Psoas muscle (tissue), 8 donors: Measurements from ENCODE around the gene TMEM248. TPM values are rescaled to one million over a fixed set of nuclear protein-coding genes. Genes with fewer than 3 reads are reported as not detected.

Source experiments
- ATAC-seq, 4 donors: fragments of 200-7000 bp; cut with Tn5 transposase; one replicate each; pipeline ENCODE4 v1.9.1; 2020; ENCODE audit warnings: moderate library complexity in 3 of 4, mild to moderate bottlenecking in 2 of 4
- DNase-seq, 2 donors: peaks; one replicate each; pipeline ENCODE4 v3.0.0-alpha.2; 2020
- H3K27ac ChIP-seq: fragments of 200-600 bp; one replicate; pipeline ENCODE4 v1.8.0; 2022
- H3K27me3 ChIP-seq, 3 donors: fragments of 200-600 bp in 1 of 3; one replicate each; pipeline versions ENCODE4 v1.6.1 to v1.8.0; 2013 to 2022; ENCODE audit warnings: low read length in 2 of 3, mild to moderate bottlenecking in 2 of 3, moderate library complexity in 1 of 3; ENCODE audit not compliant: insufficient read depth in 3 of 3
- H3K36me3 ChIP-seq, 2 donors: fragments of 200-600 bp in 1 of 2; one replicate each; pipeline versions ENCODE4 v1.6.1 to v1.8.0; 2013 to 2022; ENCODE audit warnings: low read depth in 1 of 2, mild to moderate bottlenecking in 1 of 2, moderate library complexity in 1 of 2; ENCODE audit not compliant: insufficient read depth in 1 of 2
- H3K4me1 ChIP-seq: fragments of 200-600 bp; one replicate; pipeline ENCODE4 v1.8.0; 2022
- H3K4me3 ChIP-seq: fragments of 200-600 bp; one replicate; pipeline ENCODE4 v1.8.0; 2022; ENCODE audit warnings: mild to moderate bottlenecking
- H3K9me3 ChIP-seq: fragments of 200-600 bp; one replicate; pipeline ENCODE4 v1.8.0; 2022
- WGBS, 3 donors: extraction: QIAGEN DNeasy Blood & Tissue Kit; methylation state at CpG; one replicate each; pipeline versions ENCODE4 v1.1.6 to v1.1.7; 2013; 5-methylcytosine and 5-hydroxymethylcytosine counted together
- intact Hi-C, 2 donors: fragments of 100-400 bp; cut with DNase I; formaldehyde crosslinking; loops; one replicate each; pipeline versions ENCODE4 v1.11.0 to v1.14.2; 2022
- polyA plus RNA-seq, 3 donors: library from polyadenylated mRNA; stranded (reverse); fragments of 200-250 nt; gene quantifications; one replicate each; pipeline ENCODE4 v1.2.3, GENCODE V29; 2013
- total RNA-seq, 4 donors: library from RNA; stranded (reverse); fragmentation: NEBNext Ultra II Directional in 2 of 4; extraction: Animal tissue kit (Norgen Biotek cat#: 25700) in 2 of 4; gene quantifications; one replicate each; pipeline versions ENCODE4 v1.2.1 to v1.2.4, GENCODE V29; 2021 to 2023
- TF ChIP-seq, protein P1 (sequence below): fragments of 200-600 bp; IDR thresholded peaks from one replicate; pipeline ENCODE4 v1.8.0; 2022; ENCODE audit warnings: antibody characterized with exemption
- donor health status: healthy with polysubstance abuse.
- donor health status: DM: no; HTN: no; CAD: no; lungs with moderate emphysema.
- donor health status: Bipolar disorder and iron deficiency.
- donor health status: healthy.
- donor health status: DM: yes; HTN: yes; CAD: no.
- donor health status: DM: no; HTN: no; CAD: no.
- donor health status: DM: no; HTN: no; CAD: no.
- donor health status: DM: yes; HTN: yes; CAD: no.

Gene TMEM248
- total and polyA plus RNA-seq, 7 donors = 16.0 to 38.6 (median 33.9) TPM

DNA sequence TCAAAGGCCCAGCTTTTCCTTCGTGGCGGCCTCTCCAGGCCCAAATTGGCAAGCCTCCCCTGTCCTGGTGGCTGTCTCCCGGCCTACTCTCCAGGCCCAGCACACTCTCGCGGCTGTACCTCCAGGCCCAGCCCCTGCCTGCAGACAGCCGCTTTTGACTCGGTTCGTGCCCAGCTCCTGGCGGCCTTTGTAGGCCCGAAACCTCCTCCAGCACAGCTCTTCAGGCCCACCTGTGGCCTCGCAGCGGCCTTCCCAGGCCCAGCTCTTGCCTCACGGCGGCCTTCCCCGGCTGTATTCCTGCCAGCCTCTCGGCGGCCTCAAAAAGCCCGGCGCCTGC, 18.2 kb upstream of the TMEM248 start:
- H3K4me3 ChIP-seq = no peak overlapping the region
- 91 to 95% (median 95%) methylated on average over 19 of the region's 19 CpGs for WGBS, 3 donors
- no peaks in the 10 kb centered on the region for H3K27me3 ChIP-seq
- ATAC-seq (no peak), DNase-seq (no peak)
- H3K36me3 ChIP-seq = peaks cover 0 to 43% of the 10 kb centered on the region in 2 donors
- no peak overlapping the region for H3K27ac ChIP-seq
- H3K9me3 ChIP-seq = no peaks in the 10 kb centered on the region
- intact Hi-C loops = no loop called here
- H3K4me1 ChIP-seq = no peaks in the 10 kb centered on the region
- TF ChIP-seq, protein P1, sequence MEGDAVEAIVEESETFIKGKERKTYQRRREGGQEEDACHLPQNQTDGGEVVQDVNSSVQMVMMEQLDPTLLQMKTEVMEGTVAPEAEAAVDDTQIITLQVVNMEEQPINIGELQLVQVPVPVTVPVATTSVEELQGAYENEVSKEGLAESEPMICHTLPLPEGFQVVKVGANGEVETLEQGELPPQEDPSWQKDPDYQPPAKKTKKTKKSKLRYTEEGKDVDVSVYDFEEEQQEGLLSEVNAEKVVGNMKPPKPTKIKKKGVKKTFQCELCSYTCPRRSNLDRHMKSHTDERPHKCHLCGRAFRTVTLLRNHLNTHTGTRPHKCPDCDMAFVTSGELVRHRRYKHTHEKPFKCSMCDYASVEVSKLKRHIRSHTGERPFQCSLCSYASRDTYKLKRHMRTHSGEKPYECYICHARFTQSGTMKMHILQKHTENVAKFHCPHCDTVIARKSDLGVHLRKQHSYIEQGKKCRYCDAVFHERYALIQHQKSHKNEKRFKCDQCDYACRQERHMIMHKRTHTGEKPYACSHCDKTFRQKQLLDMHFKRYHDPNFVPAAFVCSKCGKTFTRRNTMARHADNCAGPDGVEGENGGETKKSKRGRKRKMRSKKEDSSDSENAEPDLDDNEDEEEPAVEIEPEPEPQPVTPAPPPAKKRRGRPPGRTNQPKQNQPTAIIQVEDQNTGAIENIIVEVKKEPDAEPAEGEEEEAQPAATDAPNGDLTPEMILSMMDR = no peak

DNA sequence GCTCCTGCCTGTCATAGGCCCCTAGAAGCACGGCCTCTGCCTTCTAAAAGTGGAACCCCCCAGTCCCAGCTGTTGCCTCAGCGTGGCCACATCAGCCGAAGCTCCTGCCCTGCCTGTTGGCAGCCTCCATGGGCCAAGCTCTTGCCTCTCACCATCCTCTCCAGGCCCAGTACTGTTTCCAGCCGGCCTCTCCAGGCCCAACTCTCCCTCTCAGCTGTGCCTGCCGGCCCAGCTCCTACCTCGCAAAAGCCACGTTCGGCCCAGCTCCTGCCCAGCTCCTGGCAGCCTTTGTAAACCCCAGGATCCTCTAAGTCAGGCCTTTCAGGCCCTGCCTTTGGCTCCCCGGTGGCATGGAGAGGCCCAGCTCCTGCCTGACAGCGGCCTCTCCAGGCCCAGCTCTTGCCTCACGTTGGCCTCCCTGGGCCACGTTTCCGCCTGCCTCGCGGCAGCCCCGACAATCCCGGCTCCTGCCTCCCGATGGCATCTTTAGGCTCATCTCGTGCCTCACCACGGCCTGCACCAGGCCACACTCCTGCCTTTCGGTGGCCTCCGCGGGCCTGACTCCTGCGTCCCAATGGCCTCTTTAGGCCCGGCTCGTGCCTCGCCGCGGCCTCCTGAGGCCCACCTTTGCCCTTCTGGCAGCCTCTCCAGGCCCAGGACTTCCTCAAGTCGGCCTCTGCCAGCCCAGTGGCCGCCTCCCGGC, 17.5 kb upstream of the TMEM248 start:
- no peaks in the 10 kb centered on the region for H3K9me3 ChIP-seq
- no peaks in the 10 kb centered on the region for H3K4me1 ChIP-seq
- H3K27ac ChIP-seq = no peak overlapping the region
- ATAC-seq (no peak), DNase-seq (no peak)
- H3K27me3 ChIP-seq = no peaks in the 10 kb centered on the region
- H3K36me3 ChIP-seq = peaks cover 0 to 39% of the 10 kb centered on the region in 2 donors
- intact Hi-C loops = no loop called here
- no peak overlapping the region for H3K4me3 ChIP-seq
- WGBS, 3 donors = 92 to 94% (median 93%) methylated on average over 31 to 32 of the region's 32 CpGs
- TF ChIP-seq, protein P1 = no peak

DNA sequence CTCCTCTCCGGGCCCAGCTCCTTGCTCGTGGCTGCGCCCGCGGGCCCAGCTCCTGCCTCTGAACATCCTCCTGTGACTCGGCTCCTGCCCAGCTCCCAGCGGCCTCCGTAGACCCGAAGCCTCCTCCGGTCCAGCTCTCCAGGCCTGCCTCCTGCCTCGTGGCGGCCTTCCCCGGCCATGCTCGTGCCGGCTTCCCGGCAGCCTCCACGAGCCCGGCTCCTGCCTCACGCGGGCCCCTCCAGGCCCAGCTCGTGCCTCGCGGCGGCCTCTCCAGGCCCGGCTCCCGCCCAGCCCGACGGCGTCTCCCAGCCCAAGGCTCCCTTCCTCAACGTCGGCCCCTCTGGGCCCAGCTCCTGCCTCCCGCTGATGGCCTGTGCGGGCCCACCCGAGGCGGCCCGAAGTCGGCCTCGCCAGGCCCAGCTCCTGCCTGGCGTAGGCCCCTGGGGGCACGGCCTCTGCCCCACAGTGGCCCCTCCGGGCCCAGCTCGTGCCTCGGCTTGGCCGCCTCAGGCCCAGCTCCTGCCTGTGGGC, 16.9 kb upstream of the TMEM248 start:
- Histone ChIP-seq H3K27me3 (no peaks in the 10 kb centered on the region), H3K4me1 (no peaks in the 10 kb centered on the region), H3K36me3 (peaks cover 0 to 33% of the 10 kb centered on the region in 2 donors), H3K4me3 (no peak overlapping the region), H3K9me3 (no peaks in the 10 kb centered on the region), H3K27ac (no peak overlapping the region)
- 94 to 97% (median 95%) methylated on average over 42 to 44 of the region's 44 CpGs for WGBS, 3 donors
- no peak for DNase-seq
- TF ChIP-seq, protein P1 = no peak
- intact Hi-C loops = no loop called here
- ATAC-seq = no peak

DNA sequence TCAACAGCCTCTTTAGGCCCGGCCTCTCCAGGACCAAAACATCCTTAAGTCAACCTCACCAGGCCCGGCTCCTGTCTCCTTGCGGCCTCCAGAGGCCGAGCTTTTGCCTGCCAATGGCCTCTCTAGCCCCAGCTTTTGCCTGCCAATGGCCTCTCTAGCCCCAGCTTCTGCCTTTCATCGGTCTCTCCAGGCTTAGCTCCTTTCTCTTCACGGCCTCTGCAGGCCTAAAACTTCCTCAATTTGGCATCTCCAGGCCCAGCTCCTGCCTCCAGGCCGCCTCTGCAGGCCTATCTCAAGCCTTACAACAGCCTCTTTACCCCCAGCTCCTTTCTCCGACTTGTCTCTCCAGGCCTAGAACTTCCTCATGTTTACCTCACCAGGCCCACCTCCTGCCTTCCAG, 15.7 kb upstream of the TMEM248 start:
- 86 to 90% (median 86%) methylated on average over 8 of the region's 8 CpGs for WGBS, 3 donors
- H3K27me3 ChIP-seq = no peaks in the 10 kb centered on the region
- DNase-seq = no peak
- H3K4me1 ChIP-seq = no peaks in the 10 kb centered on the region
- no peak for ATAC-seq
- TF ChIP-seq, protein P1 = no peak
- intact Hi-C loops = no loop called here
- no peaks in the 10 kb centered on the region for H3K9me3 ChIP-seq
- no peak overlapping the region for H3K27ac ChIP-seq
- peaks cover 0 to 28% of the 10 kb centered on the region in 2 donors for H3K36me3 ChIP-seq
- no peak overlapping the region for H3K4me3 ChIP-seq

DNA sequence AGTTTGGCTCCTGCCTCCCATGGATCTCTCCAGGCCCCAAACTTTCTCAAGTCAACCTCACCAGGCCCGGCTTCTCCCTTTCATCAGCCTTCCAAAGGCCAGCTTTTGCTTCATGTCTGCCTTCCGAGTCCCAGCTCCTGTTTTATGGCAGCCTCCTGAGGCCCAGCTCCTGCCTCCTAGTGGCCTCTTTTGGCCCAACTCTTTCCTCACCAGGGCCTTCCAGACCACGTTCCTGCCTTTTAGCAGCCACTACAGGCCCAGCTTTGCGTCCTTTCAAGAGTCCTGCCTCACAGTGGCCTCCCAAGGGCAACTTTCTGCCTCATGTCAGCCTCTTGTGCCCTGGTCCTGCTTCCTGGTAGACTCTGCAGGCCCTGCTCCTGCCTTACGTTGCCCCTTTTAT, 15.3 kb upstream of the TMEM248 start:
- no peak for ATAC-seq
- Histone ChIP-seq H3K4me1 (no peaks in the 10 kb centered on the region), H3K36me3 (peaks cover 0 to 25% of the 10 kb centered on the region in 2 donors), H3K9me3 (no peaks in the 10 kb centered on the region), H3K27me3 (no peaks in the 10 kb centered on the region), H3K4me3 (no peak overlapping the region), H3K27ac (no peak overlapping the region)
- TF ChIP-seq, protein P1 = no peak
- 82 to 92% (median 87%) methylated on average over 5 of the region's 5 CpGs for WGBS, 3 donors
- no peak for DNase-seq
- intact Hi-C loops = no loop called here
